Suprapubic skin (tissue), 4 donors: Measurements from ENCODE around the gene CEP41. TPM values are rescaled to one million over a fixed set of nuclear protein-coding genes. Genes with fewer than 3 reads are reported as not detected.

ENCODE experiments used
- DNase-seq, 2 donors: peaks; one replicate each; pipeline ENCODE4 v3.0.0-alpha.2; 2019; ENCODE audit warnings: low spot score in 2 of 2
- H3K27ac ChIP-seq: fragments of 200-600 bp; sonication (generic); one replicate; pipeline ENCODE4 v1.5.1; 2019
- H3K27me3 ChIP-seq: fragments of 200-600 bp; sonication (generic); one replicate; pipeline ENCODE4 v1.5.1; 2019
- H3K36me3 ChIP-seq: fragments of 200-600 bp; sonication (generic); one replicate; pipeline ENCODE4 v1.5.1; 2019
- H3K4me1 ChIP-seq: fragments of 200-600 bp; sonication (generic); one replicate; pipeline ENCODE4 v1.5.1; 2019
- H3K4me3 ChIP-seq: fragments of 200-600 bp; sonication (generic); one replicate; pipeline ENCODE4 v1.5.1; 2019; ENCODE audit warnings: mild to moderate bottlenecking
- H3K9me3 ChIP-seq: fragments of 200-600 bp; sonication (generic); one replicate; pipeline ENCODE4 v1.5.1; 2019
- CTCF ChIP-seq, 2 donors: fragments of 200-600 bp in 1 of 2; fragments of 450-650 bp in 1 of 2; sonication (generic) in 1 of 2; IDR thresholded peaks; one replicate each; pipeline ENCODE4 v1.5.1; 2016 to 2019; ENCODE audit warnings: antibody characterized with exemption in 2 of 2, mild to moderate bottlenecking in 1 of 2, moderate library complexity in 1 of 2
- EP300 ChIP-seq: sonication (generic); formaldehyde crosslinking; IDR thresholded peaks from one replicate; pipeline ENCODE4 v1.6.1; 2017; ENCODE audit warnings: antibody characterized with exemption
- POLR2A ChIP-seq, 2 donors: fragments of 450-650 bp; IDR thresholded peaks; one replicate each; pipeline ENCODE4 v1.6.1; 2017; ENCODE audit warnings: antibody characterized with exemption in 2 of 2, mild to moderate bottlenecking in 2 of 2, moderate library complexity in 2 of 2
- POLR2AphosphoS5 ChIP-seq, 3 donors: sonication (generic); formaldehyde crosslinking; IDR thresholded peaks; one replicate each; pipeline ENCODE4 v1.6.1; 2017; ENCODE audit warnings: antibody characterized with exemption in 3 of 3
- WGBS: methylation state at CpG from one replicate; pipeline ENCODE4 v1.1.5; 2018; 5-methylcytosine and 5-hydroxymethylcytosine counted together
- total RNA-seq, 4 donors: library from RNA; depleted of rRNA; stranded (reverse); fragments of >200 nt; gene quantifications; one replicate each; pipeline ENCODE4 v1.1.0, GENCODE V29; 2016

CEP41 gene
- total RNA-seq, 4 donors from 2014 or later, result 1.1 to 4.6 (median 4.2) TPM

- no peak for TF ChIP-seq POLR2AphosphoS5 (IDR thresholded peaks at IDR 0.05)
- no peak for TF ChIP-seq EP300
- TF ChIP-seq POLR2A (IDR thresholded peaks at IDR 0.05), result no peak
- TF ChIP-seq CTCF (IDR thresholded peaks at IDR 0.05), result no peak
Measured at GRCh38 chr7:130419658-130420057, 21.2 kb downstream of the CEP41 start.

GRCh38 chr7:130418306-130418705 is 22.5 kb downstream of the CEP41 start:
- Histone ChIP-seq H3K27ac (no peak overlapping the region), H3K4me3 (no peak overlapping the region), H3K9me3 (no peaks in the 10 kb centered on the region), H3K4me1 (no peaks in the 10 kb centered on the region), H3K36me3 (no peaks in the 10 kb centered on the region), H3K27me3 (no peaks in the 10 kb centered on the region)
- no peak for DNase-seq
- WGBS, result 95% methylated on average over 7 of the region's 7 CpGs
- TF ChIP-seq CTCF (IDR thresholded peaks at IDR 0.05) (no peak), POLR2AphosphoS5 (IDR thresholded peaks at IDR 0.05) (no peak), EP300 (no peak), POLR2A (IDR thresholded peaks at IDR 0.05) (no peak)

More at GRCh38 chr7:130419658-130420057, 21.2 kb downstream of the CEP41 start:
- Histone ChIP-seq H3K4me1 (no peaks in the 10 kb centered on the region), H3K9me3 (no peaks in the 10 kb centered on the region), H3K27me3 (no peaks in the 10 kb centered on the region), H3K36me3 (no peaks in the 10 kb centered on the region), H3K4me3 (no peak overlapping the region), H3K27ac (no peak overlapping the region)
- 84% methylated on average over 5 of the region's 5 CpGs for WGBS
- DNase-seq, result no peak

- DNase-seq, result no peak
- TF ChIP-seq CTCF (IDR thresholded peaks at IDR 0.05) (no peak), POLR2A (IDR thresholded peaks at IDR 0.05) (no peak), POLR2AphosphoS5 (IDR thresholded peaks at IDR 0.05) (no peak), EP300 (no peak)
- Histone ChIP-seq H3K9me3 (no peaks in the 10 kb centered on the region), H3K27me3 (no peaks in the 10 kb centered on the region), H3K4me3 (no peak overlapping the region), H3K4me1 (no peaks in the 10 kb centered on the region), H3K36me3 (no peaks in the 10 kb centered on the region), H3K27ac (no peak overlapping the region)
- 76% methylated on average over 5 of the region's 5 CpGs for WGBS
Measured at GRCh38 chr7:130417213-130417612, 23.6 kb downstream of the CEP41 start.

GRCh38 chr7:130415006-130415405 is 25.8 kb downstream of the CEP41 start:
- Histone ChIP-seq H3K27me3 (no peaks in the 10 kb centered on the region), H3K4me3 (no peak overlapping the region), H3K36me3 (no peaks in the 10 kb centered on the region), H3K9me3 (no peaks in the 10 kb centered on the region), H3K4me1 (no peaks in the 10 kb centered on the region), H3K27ac (no peak overlapping the region)
- no peak for DNase-seq
- TF ChIP-seq POLR2A (IDR thresholded peaks at IDR 0.05) (no peak), EP300 (no peak), POLR2AphosphoS5 (IDR thresholded peaks at IDR 0.05) (no peak), CTCF (IDR thresholded peaks at IDR 0.05) (no peak)

- no peak overlapping the region for H3K27ac ChIP-seq
- 86% methylated on average over 4 of the region's 4 CpGs for WGBS
Measured at GRCh38 chr7:130413201-130413600, 27.6 kb downstream of the CEP41 start.

More at GRCh38 chr7:130413201-130413600, 27.6 kb downstream of the CEP41 start:
- H3K9me3 ChIP-seq, result no peaks in the 10 kb centered on the region
- no peak for TF ChIP-seq CTCF (IDR thresholded peaks at IDR 0.05)
- TF ChIP-seq POLR2AphosphoS5 (IDR thresholded peaks at IDR 0.05), result no peak
- no peak for TF ChIP-seq EP300
- no peak for TF ChIP-seq POLR2A (IDR thresholded peaks at IDR 0.05)
- no peaks in the 10 kb centered on the region for H3K27me3 ChIP-seq
- no peak for DNase-seq
- H3K36me3 ChIP-seq, result no peaks in the 10 kb centered on the region
- H3K4me3 ChIP-seq, result no peak overlapping the region
- H3K4me1 ChIP-seq, result peaks cover 3% of the 10 kb centered on the region
